ENCODE results near the gene BLTP3A.
"Not testable (repeated sequence)": the region's sequence is repeated elsewhere in the genome, so short reads cannot be mapped to it uniquely, and the experiment has no call there.

GRCh38 chr6:34785375-34785774 is 6.5 kb upstream of the BLTP3A start:
- not testable (repeated sequence) for TF ChIP-seq CTCF (IDR thresholded peaks at IDR 0.05; ENCODE audit: poor library complexity, severe bottlenecking); POLR2AphosphoS5 (IDR thresholded peaks at IDR 0.05); REST (IDR thresholded peaks at IDR 0.05; ENCODE audit: borderline replicate concordance); EZH2 (IDR thresholded peaks at IDR 0.05; ENCODE audit: borderline replicate concordance, insufficient read depth, low read length, poor library complexity, severe bottlenecking); TAF1 (IDR thresholded peaks at IDR 0.05; ENCODE audit: low read depth)
